Endodermal cell (in vitro differentiated cells): ENCODE data around the gene GGTA1. TPM values are rescaled to one million over a fixed set of nuclear protein-coding genes. Genes with fewer than 3 reads are reported as not detected.
A peak's percentile ranks its signal among the peaks of the same experiment; 100 is the strongest.

Experiments used
- DNase-seq: peaks from one replicate; pipeline ENCODE4 v3.0.0-alpha.2; 2017
- H3K27ac ChIP-seq: 2 replicates; pipeline ENCODE4 v1.5.1; 2013; ENCODE audit warnings: mild to moderate bottlenecking, low read depth, low read length, moderate library complexity
- H3K27me3 ChIP-seq: 2 replicates; pipeline ENCODE4 v1.6.1; 2013; ENCODE audit warnings: mild to moderate bottlenecking, low read length, moderate library complexity; ENCODE audit not compliant: insufficient read depth, control insufficient read depth, poor library complexity, severe bottlenecking
- H3K36me3 ChIP-seq: 2 replicates; pipeline ENCODE4 v1.7.0; 2013; ENCODE audit warnings: mild to moderate bottlenecking, low read length, moderate library complexity; ENCODE audit not compliant: control insufficient read depth, insufficient read depth
- H3K4me1 ChIP-seq: one replicate; pipeline ENCODE4 v1.7.0; 2013; ENCODE audit warnings: low read length; ENCODE audit not compliant: control insufficient read depth, insufficient read depth
- H3K4me3 ChIP-seq: 2 replicates; pipeline ENCODE4 v1.5.1; 2013; ENCODE audit warnings: mild to moderate bottlenecking, low read length, moderate library complexity
- H3K9ac ChIP-seq: 2 replicates; pipeline ENCODE4 v1.6.1; 2013; ENCODE audit warnings: mild to moderate bottlenecking, low read length, moderate library complexity; ENCODE audit not compliant: poor library complexity, severe bottlenecking; ENCODE audit errors: extremely low read depth
- H3K9me3 ChIP-seq: 2 replicates; pipeline ENCODE4 v1.6.1; 2013; ENCODE audit warnings: mild to moderate bottlenecking, low read length, moderate library complexity; ENCODE audit not compliant: control insufficient read depth
- H3K27ac Mint-ChIP-seq: 2 replicates; pipeline ENCODE4 v1.8.0; 2020; ENCODE audit warnings: mixed read lengths
- H3K27me3 Mint-ChIP-seq: 2 replicates; pipeline ENCODE4 v1.8.0; 2021; ENCODE audit warnings: mild to moderate bottlenecking, mixed read lengths; ENCODE audit not compliant: insufficient read depth
- H3K36me3 Mint-ChIP-seq: 2 replicates; pipeline ENCODE4 v1.8.0; 2020; ENCODE audit warnings: low read depth, mixed read lengths
- H3K4me1 Mint-ChIP-seq: 2 replicates; pipeline ENCODE4 v1.8.0; 2020; ENCODE audit warnings: mixed read lengths
- H3K4me3 Mint-ChIP-seq: 2 replicates; pipeline ENCODE4 v1.8.0; 2020; ENCODE audit warnings: mild to moderate bottlenecking, moderate library complexity, mixed read lengths
- H3K9me3 Mint-ChIP-seq: 2 replicates; pipeline ENCODE4 v1.8.0; 2020; ENCODE audit warnings: mild to moderate bottlenecking, mixed read lengths
- WGBS, 2 experiments: methylation state at CpG; one replicate each; pipeline versions ENCODE4 v1.1.5 to v1.1.7; 2013; ENCODE audit warnings: missing lambda C conversion rate in 2 of 2, mixed read lengths in 1 of 2; ENCODE audit not compliant: insufficient coverage in 1 of 2, insufficient read length in 1 of 2; 5-methylcytosine and 5-hydroxymethylcytosine counted together
- total RNA-seq, 2 donors: library from RNA; stranded (reverse); fragmentation: NEBNext Ultra II Directional in 1 of 2; extraction: Animal tissue kit (Norgen Biotek cat#: 25700) in 1 of 2; gene quantifications; 2 replicates in 1 of 2; 3 replicates in 1 of 2; pipeline ENCODE4 v1.2.1, GENCODE V29; 2021
- TF ChIP-seq, protein P1 (sequence below): fragments of 200-600 bp; sonication (generic); conservative IDR thresholded peaks from 2 replicates; pipeline ENCODE4 v1.5.0; 2021; ENCODE audit warnings: antibody characterized with exemption, mild to moderate bottlenecking

GGTA1 gene
- total RNA-seq, 2 donors from 2014 or later, result not detected

DNA sequence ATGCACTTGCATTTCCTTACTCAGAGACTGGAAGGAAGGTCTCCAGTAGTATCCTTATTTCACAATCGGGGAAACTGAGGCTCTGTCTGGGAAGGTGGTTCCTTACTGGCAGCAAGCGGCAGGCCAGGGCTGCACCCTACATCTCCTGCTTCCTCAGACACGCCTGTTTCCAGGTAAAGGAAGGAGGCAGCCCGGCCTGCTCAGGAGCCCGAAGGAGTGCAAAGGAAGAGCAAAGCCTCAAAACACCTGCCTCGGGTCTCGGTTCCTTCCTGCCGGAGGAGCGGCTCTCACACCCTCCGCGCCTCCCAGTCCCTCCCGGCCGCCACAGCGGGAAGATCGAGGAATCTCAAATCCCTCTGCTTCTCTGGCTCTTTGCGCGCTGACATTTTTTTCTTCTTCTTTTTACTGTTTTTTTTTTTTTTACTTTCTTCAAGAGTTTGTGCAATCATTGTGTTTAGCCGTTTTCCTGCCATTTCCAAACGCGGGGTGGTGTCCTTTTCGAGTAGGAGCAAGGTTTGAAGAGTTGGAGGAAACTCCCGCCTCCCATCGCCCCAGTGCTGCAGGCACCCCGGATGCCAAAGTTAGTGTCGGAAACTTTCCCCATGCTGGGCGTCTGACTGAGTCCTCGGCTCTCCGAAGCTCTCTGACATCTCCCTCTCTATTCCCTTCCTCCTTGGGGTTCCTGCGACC lies 1.0 kb downstream of the GGTA1 start:
- peaks cover 12% of the 10 kb centered on the region for H3K4me1 Mint-ChIP-seq
- DNase-seq, result peak; percentile 67
- WGBS, 2 experiments, result 4 to 6% methylated on average over 9 to 29 of the region's 29 CpGs
- peaks cover 86% of the 10 kb centered on the region for H3K27me3 Mint-ChIP-seq
- peaks cover 7% of the 10 kb centered on the region for H3K9me3 Mint-ChIP-seq
- Histone ChIP-seq H3K27me3 (peaks cover 55% of the 10 kb centered on the region), H3K4me3 (peak overlapping the region; percentile 76), H3K4me1 (no peaks in the 10 kb centered on the region), H3K9me3 (peaks cover 7% of the 10 kb centered on the region), H3K9ac (no peak overlapping the region), H3K36me3 (no peaks in the 10 kb centered on the region), H3K27ac (no peak overlapping the region)
- peak overlapping the region; percentile 64 for H3K4me3 Mint-ChIP-seq
- TF ChIP-seq, protein P1, sequence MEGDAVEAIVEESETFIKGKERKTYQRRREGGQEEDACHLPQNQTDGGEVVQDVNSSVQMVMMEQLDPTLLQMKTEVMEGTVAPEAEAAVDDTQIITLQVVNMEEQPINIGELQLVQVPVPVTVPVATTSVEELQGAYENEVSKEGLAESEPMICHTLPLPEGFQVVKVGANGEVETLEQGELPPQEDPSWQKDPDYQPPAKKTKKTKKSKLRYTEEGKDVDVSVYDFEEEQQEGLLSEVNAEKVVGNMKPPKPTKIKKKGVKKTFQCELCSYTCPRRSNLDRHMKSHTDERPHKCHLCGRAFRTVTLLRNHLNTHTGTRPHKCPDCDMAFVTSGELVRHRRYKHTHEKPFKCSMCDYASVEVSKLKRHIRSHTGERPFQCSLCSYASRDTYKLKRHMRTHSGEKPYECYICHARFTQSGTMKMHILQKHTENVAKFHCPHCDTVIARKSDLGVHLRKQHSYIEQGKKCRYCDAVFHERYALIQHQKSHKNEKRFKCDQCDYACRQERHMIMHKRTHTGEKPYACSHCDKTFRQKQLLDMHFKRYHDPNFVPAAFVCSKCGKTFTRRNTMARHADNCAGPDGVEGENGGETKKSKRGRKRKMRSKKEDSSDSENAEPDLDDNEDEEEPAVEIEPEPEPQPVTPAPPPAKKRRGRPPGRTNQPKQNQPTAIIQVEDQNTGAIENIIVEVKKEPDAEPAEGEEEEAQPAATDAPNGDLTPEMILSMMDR, result peak; percentile 25
- H3K27ac Mint-ChIP-seq, result no peak overlapping the region
- H3K36me3 Mint-ChIP-seq, result no peaks in the 10 kb centered on the region

DNA sequence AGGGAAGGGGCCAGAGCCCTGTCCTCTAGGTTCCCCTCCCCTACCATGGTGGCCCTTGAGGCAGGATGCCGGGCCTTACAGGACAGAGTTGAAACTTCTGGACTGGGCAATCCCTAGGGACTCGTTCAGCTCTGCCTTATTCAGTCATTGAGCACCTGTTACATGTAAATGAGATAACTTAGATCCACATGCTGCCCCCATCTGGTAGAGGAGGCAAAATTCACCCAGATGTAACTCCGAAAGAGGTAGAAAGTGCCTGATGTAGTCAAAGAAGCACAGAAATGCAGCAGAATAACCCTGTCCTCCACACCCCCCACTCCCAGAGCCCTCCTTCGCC lies 1.5 kb downstream of the GGTA1 start:
- H3K9ac ChIP-seq, result no peak overlapping the region
- Mint-ChIP-seq H3K4me3 (peak overlapping the region; percentile 64), H3K27ac (no peak overlapping the region), H3K27me3 (peaks cover 80% of the 10 kb centered on the region), H3K36me3 (no peaks in the 10 kb centered on the region), H3K4me1 (peaks cover 12% of the 10 kb centered on the region), H3K9me3 (peaks cover 7% of the 10 kb centered on the region)
- no peak overlapping the region for H3K27ac ChIP-seq
- no peaks in the 10 kb centered on the region for H3K36me3 ChIP-seq
- H3K9me3 ChIP-seq, result peaks cover 7% of the 10 kb centered on the region
- peak overlapping the region; percentile 76 for H3K4me3 ChIP-seq
- DNase-seq, result peak; percentile 88
- WGBS, 2 experiments, result 0 to 8% methylated on average over 2 to 4 of the region's 4 CpGs
- no peaks in the 10 kb centered on the region for H3K4me1 ChIP-seq
- TF ChIP-seq, protein P1, result peak; percentile 78
- peaks cover 55% of the 10 kb centered on the region for H3K27me3 ChIP-seq

DNA sequence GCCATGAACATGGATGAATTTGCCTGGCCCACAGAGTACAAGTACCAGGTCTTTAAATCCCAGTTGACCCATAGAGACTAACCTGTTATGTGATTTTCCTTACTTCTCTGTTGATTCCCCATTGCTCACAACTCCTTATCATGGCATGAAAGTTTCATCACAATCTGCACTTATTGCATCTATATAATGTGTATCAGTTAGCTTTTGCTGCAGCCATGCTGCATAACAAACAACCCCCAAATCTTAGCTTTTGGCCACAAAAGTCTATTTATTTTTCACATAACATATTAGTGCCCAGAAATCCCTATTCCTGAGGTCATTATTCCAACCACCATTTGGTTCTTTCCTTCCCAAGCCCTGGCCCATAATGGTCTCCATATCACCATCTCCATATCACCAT lies 3.7 kb downstream of the GGTA1 start:
- no peak overlapping the region for H3K9ac ChIP-seq

More for the DNA sequence above, 3.7 kb downstream of the GGTA1 start:
- H3K27ac Mint-ChIP-seq, result no peak overlapping the region
- no peak overlapping the region for H3K27ac ChIP-seq
- no peak for DNase-seq
- peaks cover 44% of the 10 kb centered on the region for H3K27me3 ChIP-seq
- H3K36me3 ChIP-seq, result no peaks in the 10 kb centered on the region
- peaks cover 12% of the 10 kb centered on the region for H3K4me1 Mint-ChIP-seq
- no peak overlapping the region for H3K4me3 ChIP-seq
- TF ChIP-seq, protein P1, result no peak
- no peaks in the 10 kb centered on the region for H3K4me1 ChIP-seq
- no peaks in the 10 kb centered on the region for H3K36me3 Mint-ChIP-seq
- peaks cover 63% of the 10 kb centered on the region for H3K27me3 Mint-ChIP-seq
- peaks cover 7% of the 10 kb centered on the region for H3K9me3 Mint-ChIP-seq
- H3K9me3 ChIP-seq, result peaks cover 7% of the 10 kb centered on the region
- H3K4me3 Mint-ChIP-seq, result no peak overlapping the region
